Measurements from ENCODE around the gene CTBP2. TPM values are rescaled to one million over a fixed set of nuclear protein-coding genes. Genes with fewer than 3 reads are reported as not detected.

The CTBP2 gene
- total and polyA plus RNA-seq, 10 of the 15 experiments (the other 5 are each of a cell fraction or from before 2014, with no cell fraction given): 0.02 to 0.72 (median 0.06) TPM; not detected in 2

- in situ Hi-C loops (cut with MboI) (no loop called here), intact Hi-C loops (cut with micrococcal nuclease; ENCODE audit: unreplicated experiment) (no loop called here)
- Histone ChIP-seq H3K4me1 (ENCODE audit: control insufficient read depth, insufficient read depth, low read length) (no peaks in the 10 kb centered on the region), H3K36me3 (ENCODE audit: control insufficient read depth in 2 of 2, insufficient read depth in 2 of 2, low read length in 1 of 2) (no peaks in the 10 kb centered on the region), H2AFZ (ENCODE audit: control insufficient read depth, low read depth, low read length) (no peak overlapping the region), H3K4me3 (no peak overlapping the region), H3K9ac (ENCODE audit: control insufficient read depth, insufficient read depth, low read length) (no peak overlapping the region), H3K27me3 (replicated peaks in 1 of 2; ENCODE audit: control insufficient read depth in 2 of 2, insufficient read depth in 2 of 2, low read length in 1 of 2) (peaks cover 3 to 4% of the 10 kb centered on the region in 2 experiments; a peak in 2 of 4 replicates), H3K4me2 (ENCODE audit: control insufficient read depth, insufficient read depth) (no peak overlapping the region), H3K27ac (ENCODE audit: control insufficient read depth, insufficient read depth) (no peak overlapping the region), H3K79me2 (ENCODE audit: control insufficient read depth, insufficient read depth, low read length) (no peaks in the 10 kb centered on the region), H3K9me3 (replicated peaks; ENCODE audit: control insufficient read depth, insufficient read depth, low read length) (no peaks in the 10 kb centered on the region; the same call in 2 of the 3 replicates), H4K20me1 (ENCODE audit: control insufficient read depth, insufficient read depth) (no peaks in the 10 kb centered on the region)
- 37% methylated on average over 9 of the region's 10 CpGs for WGBS (ENCODE audit: insufficient coverage, insufficient replicate concordance, low lambda C conversion rate, missing lambda C conversion rate)
- RAD21 ChIA-PET (ENCODE audit: unreplicated experiment): no interaction called here
- FAIRE-seq: no peak
- no peak for ATAC-seq
- CTCF ChIA-PET: no interaction called here
- DNase-seq (ENCODE audit: low read depth, low spot score): no peak
- SMC1A ChIA-PET (ENCODE audit: uncharacterized antibody, unreplicated experiment): no interaction called here
- POLR2A ChIA-PET: no interaction called here
- no TSS peak for BruUV-seq (replicated peaks)
- TF ChIP-seq ATF7 (IDR thresholded peaks at IDR 0.05; ENCODE audit: low read depth): no peak
- TF ChIP-seq NR2C2 (IDR thresholded peaks at IDR 0.05; ENCODE audit: borderline replicate concordance, control insufficient read depth, insufficient read length, low read depth): no peak
- no peak for TF ChIP-seq NR2C1 (IDR thresholded peaks at IDR 0.05)
- no peak for TF ChIP-seq CHD1 (IDR thresholded peaks at IDR 0.05; ENCODE audit: low read depth, low read length)
- no peak for TF ChIP-seq BACH1 (IDR thresholded peaks at IDR 0.05; ENCODE audit: borderline replicate concordance)
- TF ChIP-seq ZZZ3 (IDR thresholded peaks at IDR 0.05; ENCODE audit: control insufficient read depth, insufficient read length, low read depth): no peak
- no peak for TF ChIP-seq IKZF1 (conservative IDR thresholded peaks at IDR 0.05)
- TF ChIP-seq GABPA (IDR thresholded peaks at IDR 0.05; ENCODE audit: low read depth): no peak
- no peak for TF ChIP-seq HSF1 (IDR thresholded peaks at IDR 0.05; ENCODE audit: low read depth, low read length)
- TF ChIP-seq TARDBP (IDR thresholded peaks at IDR 0.05; ENCODE audit: borderline replicate concordance): no peak
- TF ChIP-seq ELK1 (IDR thresholded peaks at IDR 0.05; ENCODE audit: low read depth, low read length): no peak
Measured at GRCh38 chr10:125016123-125016522, 144.2 kb downstream of the CTBP2 start.

All from GM12878 (cell line).